ENCODE measurements around the gene PRC1. TPM values are rescaled to one million over a fixed set of nuclear protein-coding genes. Genes with fewer than 3 reads are reported as not detected.

PRC1 gene
- total RNA-seq, 1 experiment from 2014 or later, result 75.7 TPM

DNA sequence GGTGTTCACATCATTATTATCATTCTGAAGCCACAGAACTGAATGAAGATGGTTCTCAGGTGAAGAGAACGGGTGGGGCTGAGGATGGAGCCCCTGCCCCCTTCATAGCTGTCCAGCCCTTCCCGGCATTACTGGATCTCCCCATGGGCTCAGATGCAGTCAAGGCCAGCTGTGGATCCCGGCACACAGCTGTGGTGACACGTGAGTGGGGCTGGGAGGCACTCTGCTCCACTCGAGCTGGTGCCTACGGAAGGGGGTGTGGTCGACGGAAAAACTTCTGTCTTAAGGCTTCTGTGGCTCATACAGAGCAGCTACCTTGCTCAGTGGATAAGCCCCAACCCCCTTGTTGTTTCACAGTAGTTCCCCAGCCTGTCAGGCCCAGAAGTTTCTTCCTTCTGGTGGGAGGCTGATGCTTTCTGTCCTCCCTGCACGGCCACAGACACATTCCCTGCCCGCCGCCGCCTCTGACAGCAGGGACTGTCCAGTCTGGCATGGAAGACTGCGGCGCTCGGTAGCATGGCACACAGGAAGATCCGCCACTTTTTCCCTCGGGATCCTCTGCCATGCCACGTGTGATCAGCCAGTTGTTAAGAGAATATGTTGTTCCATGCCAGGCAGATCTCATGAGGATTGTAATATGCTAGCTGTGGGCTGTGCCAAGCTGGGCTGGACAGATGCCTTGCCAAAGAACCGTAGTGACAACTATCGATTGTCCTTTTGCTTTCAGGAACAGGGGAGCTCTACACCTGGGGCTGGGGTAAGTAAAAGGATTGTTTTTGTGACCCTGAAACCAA is 33.8 kb downstream of the PRC1 start:
- no peak overlapping the region for H4K8ac ChIP-seq (replicated peaks; ENCODE audit: insufficient read length, low read depth, low read length)
- H2BK20ac ChIP-seq (ENCODE audit: low read depth, low read length, poor library complexity, severe bottlenecking), result no peak overlapping the region
- peaks cover 10 to 57% (median 53%) of the 10 kb centered on the region in 3 experiments for H3K36me3 Mint-ChIP-seq (ENCODE audit: insufficient read depth in 1 of 3, low read depth in 3 of 3)
- H3K27ac Mint-ChIP-seq, result peak overlapping the region in 2 of 3 experiments; percentile 3 to 32; a peak in 3 of 7 replicates
- H3K9ac ChIP-seq (ENCODE audit: extremely low read depth, insufficient read length, low read length), result no peak overlapping the region
- H4K20me1 ChIP-seq (ENCODE audit: control insufficient read depth, insufficient read depth, insufficient read length), result no peaks in the 10 kb centered on the region
- H3K79me2 ChIP-seq (ENCODE audit: insufficient read depth, low read length), result no peaks in the 10 kb centered on the region
- H3K4me3 Mint-ChIP-seq, result no peak overlapping the region
- H3K27me3 Mint-ChIP-seq (ENCODE audit: low read depth), result no peaks in the 10 kb centered on the region
- H2AFZ ChIP-seq (ENCODE audit: low read length), result no peak overlapping the region
- WGBS (ENCODE audit: extremely low coverage, insufficient read length, low lambda C conversion rate), result no CpG with 5 or more reads among the region's 20 CpGs
- no peak overlapping the region for H4K5ac ChIP-seq (ENCODE audit: insufficient read length, low read depth, low read length)
- no peak overlapping the region for H2BK120ac ChIP-seq (ENCODE audit: low read depth, low read length, poor library complexity, severe bottlenecking)
- no peak for DNase-seq
- H3K4me2 ChIP-seq (ENCODE audit: insufficient read depth, insufficient read length, low read length), result no peak overlapping the region
- H3K9me3 ChIP-seq (ENCODE audit: control insufficient read depth, low read depth, low read length), result no peaks in the 10 kb centered on the region
- H3K23me2 ChIP-seq (ENCODE audit: insufficient read length, low read depth, low read length, poor library complexity, severe bottlenecking), result peaks cover 11% of the 10 kb centered on the region
- H3K4me1 Mint-ChIP-seq, result peaks cover 15 to 16% of the 10 kb centered on the region in 2 experiments
- H3T11ph ChIP-seq (ENCODE audit: low read length), result no peak overlapping the region
- H3K9me3 Mint-ChIP-seq, result no peaks in the 10 kb centered on the region
- H3K79me1 ChIP-seq (ENCODE audit: insufficient read depth, low read depth, low read length, poor library complexity, severe bottlenecking), result no peaks in the 10 kb centered on the region
- no peak overlapping the region for H3K18ac ChIP-seq (ENCODE audit: insufficient read length, low read depth, low read length)
- peaks cover 7% of the 10 kb centered on the region; the same call in 1 of the 2 replicates for H3K4me1 ChIP-seq (ENCODE audit: insufficient read depth, low read length)
- no peak overlapping the region for H4K91ac ChIP-seq (ENCODE audit: insufficient read length, low read depth, low read length)
- no peak overlapping the region for H3K23ac ChIP-seq (ENCODE audit: insufficient read length, low read depth, low read length)
- TF ChIP-seq, protein P1, sequence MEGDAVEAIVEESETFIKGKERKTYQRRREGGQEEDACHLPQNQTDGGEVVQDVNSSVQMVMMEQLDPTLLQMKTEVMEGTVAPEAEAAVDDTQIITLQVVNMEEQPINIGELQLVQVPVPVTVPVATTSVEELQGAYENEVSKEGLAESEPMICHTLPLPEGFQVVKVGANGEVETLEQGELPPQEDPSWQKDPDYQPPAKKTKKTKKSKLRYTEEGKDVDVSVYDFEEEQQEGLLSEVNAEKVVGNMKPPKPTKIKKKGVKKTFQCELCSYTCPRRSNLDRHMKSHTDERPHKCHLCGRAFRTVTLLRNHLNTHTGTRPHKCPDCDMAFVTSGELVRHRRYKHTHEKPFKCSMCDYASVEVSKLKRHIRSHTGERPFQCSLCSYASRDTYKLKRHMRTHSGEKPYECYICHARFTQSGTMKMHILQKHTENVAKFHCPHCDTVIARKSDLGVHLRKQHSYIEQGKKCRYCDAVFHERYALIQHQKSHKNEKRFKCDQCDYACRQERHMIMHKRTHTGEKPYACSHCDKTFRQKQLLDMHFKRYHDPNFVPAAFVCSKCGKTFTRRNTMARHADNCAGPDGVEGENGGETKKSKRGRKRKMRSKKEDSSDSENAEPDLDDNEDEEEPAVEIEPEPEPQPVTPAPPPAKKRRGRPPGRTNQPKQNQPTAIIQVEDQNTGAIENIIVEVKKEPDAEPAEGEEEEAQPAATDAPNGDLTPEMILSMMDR (conservative IDR thresholded peaks at IDR 0.05), result no peak
- no peak overlapping the region for H2AK5ac ChIP-seq (ENCODE audit: insufficient read length, low read length)
- H2BK5ac ChIP-seq (ENCODE audit: insufficient read length, low read length), result no peak overlapping the region
- no peak overlapping the region for H2BK15ac ChIP-seq (ENCODE audit: low read depth, low read length)
- H2BK12ac ChIP-seq (ENCODE audit: insufficient read length, low read depth, low read length), result no peak overlapping the region
- no peak overlapping the region for H3K56ac ChIP-seq (ENCODE audit: insufficient read length, low read depth, low read length)
- H3K27ac ChIP-seq (ENCODE audit: insufficient read length, low read depth, low read length), result no peak overlapping the region
- no peak overlapping the region for H3K4ac ChIP-seq (ENCODE audit: low read depth, low read length)
- H3K14ac ChIP-seq (ENCODE audit: insufficient read depth, low read length), result no peak overlapping the region
- no peaks in the 10 kb centered on the region for H3K27me3 ChIP-seq (ENCODE audit: insufficient read depth, low read length)

Measured in H9 (cell line).